Measurements from ENCODE around the gene AOC2.

- TF ChIP-seq CTCF (IDR thresholded peaks at IDR 0.05) (peak in 1 of 4 experiments; percentile 2), POLR2A (IDR thresholded peaks at IDR 0.05) (peak; percentile 92 to 96), POLR2AphosphoS5 (IDR thresholded peaks at IDR 0.05) (peak; percentile 98 to 99 (median 99)), EP300 (IDR thresholded peaks at IDR 0.05) (no peak)
These were observed 11.2 kb upstream of the AOC2 start, which contains the start of gene PSME3 for GRCh38 chr17:42832934-42833766.
